ENCODE results near the gene PTPRT. TPM values are rescaled to one million over a fixed set of nuclear protein-coding genes. Genes with fewer than 3 reads are reported as not detected.

PTPRT gene
- total and polyA plus RNA-seq, 2 of the 13 experiments (the other 11 are each of a cell fraction or from before 2014, with no cell fraction given), result under 0.01 to 0.09 TPM

DNA sequence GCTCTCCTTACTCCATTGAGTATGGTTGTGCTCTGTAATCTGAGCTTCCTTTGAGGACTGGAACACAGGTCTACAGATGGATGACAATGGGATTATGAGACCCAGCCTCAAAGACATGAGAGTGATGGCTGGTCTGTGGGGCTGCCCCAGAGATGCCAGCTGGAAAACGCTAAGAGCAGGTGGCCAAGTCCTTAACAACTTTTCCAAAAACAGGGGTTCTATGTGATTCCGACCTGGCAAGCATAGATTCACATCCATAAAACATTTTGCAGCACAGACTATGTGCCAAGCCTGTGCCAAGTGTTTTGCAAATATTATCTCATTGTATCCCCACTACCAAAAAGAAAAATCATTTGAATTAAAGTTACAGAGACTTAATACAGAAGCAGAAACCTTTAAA is 270.4 kb downstream of the PTPRT start:
- no peaks in the 10 kb centered on the region for H3K79me2 ChIP-seq (ENCODE audit: insufficient read depth, low read length)
- no peaks in the 10 kb centered on the region for H3K4me1 ChIP-seq (ENCODE audit: insufficient read depth, low read length)
- 0% methylated on average over 2 of the region's 2 CpGs for WGBS (ENCODE audit: low lambda C conversion rate)
- no peak overlapping the region for H2AFZ ChIP-seq (ENCODE audit: low read length)
- ChIA-PET POLR2A (no interaction called here), CTCF (ENCODE audit: low intra/inter-chr PET ratio, low total read pairs) (no interaction called here)
- in situ Hi-C loops (cut with HindIII; ENCODE audit: extremely low pct_ligation_motif_present, low pct_unique_long_range_greater_than_20kb), result no loop called here
- ATAC-seq (no peak), DNase-seq (ENCODE audit: low spot score) (no peak), FAIRE-seq (no peak)
- BruUV-seq (replicated peaks), result no TSS peak
- H3K27me3 ChIP-seq (ENCODE audit: control insufficient read depth in 1 of 2, insufficient read depth in 2 of 2, low read length in 2 of 2), result no peaks in the 10 kb centered on the region
- no peak overlapping the region for H3K4me2 ChIP-seq (ENCODE audit: low read depth, low read length)
- H3K9me3 ChIP-seq (ENCODE audit: low read length), result no peaks in the 10 kb centered on the region
- no peaks in the 10 kb centered on the region for H4K20me1 ChIP-seq (ENCODE audit: insufficient read depth, low read length)
- intact Hi-C loops (cut with micrococcal nuclease; ENCODE audit: unreplicated experiment), result no loop called here
- H3K36me3 ChIP-seq (replicated peaks in 1 of 2; ENCODE audit: control insufficient read depth in 1 of 2, insufficient read depth in 2 of 2, low read length in 2 of 2), result no peaks in the 10 kb centered on the region
- no peak overlapping the region for H3K9ac ChIP-seq (ENCODE audit: insufficient read depth, low read depth, low read length)
- TF ChIP-seq EED (CRISPR knock-in tag; IDR thresholded peaks at IDR 0.05), result no peak
- TF ChIP-seq ZNF841 (CRISPR knock-in tag; IDR thresholded peaks at IDR 0.05; ENCODE audit: borderline replicate concordance), result no peak
- TF ChIP-seq, protein P1, sequence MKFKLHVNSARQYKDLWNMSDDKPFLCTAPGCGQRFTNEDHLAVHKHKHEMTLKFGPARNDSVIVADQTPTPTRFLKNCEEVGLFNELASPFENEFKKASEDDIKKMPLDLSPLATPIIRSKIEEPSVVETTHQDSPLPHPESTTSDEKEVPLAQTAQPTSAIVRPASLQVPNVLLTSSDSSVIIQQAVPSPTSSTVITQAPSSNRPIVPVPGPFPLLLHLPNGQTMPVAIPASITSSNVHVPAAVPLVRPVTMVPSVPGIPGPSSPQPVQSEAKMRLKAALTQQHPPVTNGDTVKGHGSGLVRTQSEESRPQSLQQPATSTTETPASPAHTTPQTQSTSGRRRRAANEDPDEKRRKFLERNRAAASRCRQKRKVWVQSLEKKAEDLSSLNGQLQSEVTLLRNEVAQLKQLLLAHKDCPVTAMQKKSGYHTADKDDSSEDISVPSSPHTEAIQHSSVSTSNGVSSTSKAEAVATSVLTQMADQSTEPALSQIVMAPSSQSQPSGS (CRISPR knock-in tag; IDR thresholded peaks at IDR 0.05), result no peak
- TF ChIP-seq, protein P2, sequence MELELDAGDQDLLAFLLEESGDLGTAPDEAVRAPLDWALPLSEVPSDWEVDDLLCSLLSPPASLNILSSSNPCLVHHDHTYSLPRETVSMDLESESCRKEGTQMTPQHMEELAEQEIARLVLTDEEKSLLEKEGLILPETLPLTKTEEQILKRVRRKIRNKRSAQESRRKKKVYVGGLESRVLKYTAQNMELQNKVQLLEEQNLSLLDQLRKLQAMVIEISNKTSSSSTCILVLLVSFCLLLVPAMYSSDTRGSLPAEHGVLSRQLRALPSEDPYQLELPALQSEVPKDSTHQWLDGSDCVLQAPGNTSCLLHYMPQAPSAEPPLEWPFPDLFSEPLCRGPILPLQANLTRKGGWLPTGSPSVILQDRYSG (CRISPR knock-in tag; IDR thresholded peaks at IDR 0.05), result no peak
- no peak overlapping the region for H3K27ac ChIP-seq (ENCODE audit: extremely low read length, insufficient read depth, low read length)
- no peak overlapping the region for H3K4me3 ChIP-seq (replicated peaks in 1 of 3; ENCODE audit: insufficient read depth in 1 of 3, low read depth in 2 of 3, low read length in 3 of 3)

DNA sequence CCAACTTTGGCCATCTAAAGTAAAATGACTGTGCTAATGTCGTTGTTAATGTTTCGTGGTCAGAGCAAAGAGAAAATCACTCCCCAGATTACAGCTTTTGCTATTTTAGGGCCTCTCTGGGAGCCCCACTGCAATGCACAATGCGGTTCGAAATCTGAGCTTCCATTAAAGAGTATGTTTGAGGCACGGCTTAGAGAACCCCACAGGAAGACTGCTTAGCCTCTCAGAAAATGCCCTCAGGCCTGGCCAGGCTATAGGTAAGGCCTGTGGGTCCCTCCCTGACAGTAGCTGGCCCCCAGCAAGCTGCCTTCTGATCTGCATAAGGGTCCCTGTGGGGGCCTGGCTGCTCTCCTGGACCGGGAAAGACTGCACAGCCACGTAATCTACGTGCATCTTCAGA is 274.6 kb downstream of the PTPRT start:
- FAIRE-seq (no peak), ATAC-seq (no peak), DNase-seq (ENCODE audit: low spot score) (no peak)
- POLR2A ChIA-PET, result no interaction called here
- BruUV-seq (replicated peaks), result no TSS peak
- Histone ChIP-seq H3K36me3 (replicated peaks in 1 of 2; ENCODE audit: control insufficient read depth in 1 of 2, insufficient read depth in 2 of 2, low read length in 2 of 2) (no peaks in the 10 kb centered on the region), H4K20me1 (ENCODE audit: insufficient read depth, low read length) (no peaks in the 10 kb centered on the region), H3K4me2 (ENCODE audit: low read depth, low read length) (no peak overlapping the region), H3K4me1 (ENCODE audit: insufficient read depth, low read length) (no peaks in the 10 kb centered on the region), H3K9me3 (ENCODE audit: low read length) (no peaks in the 10 kb centered on the region), H3K79me2 (ENCODE audit: insufficient read depth, low read length) (no peaks in the 10 kb centered on the region), H2AFZ (ENCODE audit: low read length) (no peak overlapping the region), H3K9ac (ENCODE audit: insufficient read depth, low read depth, low read length) (no peak overlapping the region), H3K4me3 (replicated peaks in 1 of 3; ENCODE audit: insufficient read depth in 1 of 3, low read depth in 2 of 3, low read length in 3 of 3) (no peak overlapping the region), H3K27ac (ENCODE audit: extremely low read length, insufficient read depth, low read length) (no peak overlapping the region), H3K27me3 (ENCODE audit: control insufficient read depth in 1 of 2, insufficient read depth in 2 of 2, low read length in 2 of 2) (no peaks in the 10 kb centered on the region)
- CTCF ChIA-PET (ENCODE audit: low intra/inter-chr PET ratio, low total read pairs), result no interaction called here
- 5% methylated on average over 8 of the region's 8 CpGs for WGBS (ENCODE audit: low lambda C conversion rate)
- intact Hi-C loops (cut with micrococcal nuclease; ENCODE audit: unreplicated experiment) (no loop called here), in situ Hi-C loops (cut with HindIII; ENCODE audit: extremely low pct_ligation_motif_present, low pct_unique_long_range_greater_than_20kb) (no loop called here)
- TF ChIP-seq, protein P3, sequence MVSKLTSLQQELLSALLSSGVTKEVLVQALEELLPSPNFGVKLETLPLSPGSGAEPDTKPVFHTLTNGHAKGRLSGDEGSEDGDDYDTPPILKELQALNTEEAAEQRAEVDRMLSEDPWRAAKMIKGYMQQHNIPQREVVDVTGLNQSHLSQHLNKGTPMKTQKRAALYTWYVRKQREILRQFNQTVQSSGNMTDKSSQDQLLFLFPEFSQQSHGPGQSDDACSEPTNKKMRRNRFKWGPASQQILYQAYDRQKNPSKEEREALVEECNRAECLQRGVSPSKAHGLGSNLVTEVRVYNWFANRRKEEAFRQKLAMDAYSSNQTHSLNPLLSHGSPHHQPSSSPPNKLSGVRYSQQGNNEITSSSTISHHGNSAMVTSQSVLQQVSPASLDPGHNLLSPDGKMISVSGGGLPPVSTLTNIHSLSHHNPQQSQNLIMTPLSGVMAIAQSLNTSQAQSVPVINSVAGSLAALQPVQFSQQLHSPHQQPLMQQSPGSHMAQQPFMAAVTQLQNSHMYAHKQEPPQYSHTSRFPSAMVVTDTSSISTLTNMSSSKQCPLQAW (CRISPR knock-in tag; IDR thresholded peaks at IDR 0.05), result no peak
- TF ChIP-seq ZNF530 (CRISPR knock-in tag; IDR thresholded peaks at IDR 0.05; ENCODE audit: low read depth) (no peak), NRL (CRISPR knock-in tag; IDR thresholded peaks at IDR 0.05; ENCODE audit: borderline replicate concordance) (no peak), PPARG (CRISPR knock-in tag; conservative IDR thresholded peaks at IDR 0.05) (no peak), ZNF709 (CRISPR knock-in tag; IDR thresholded peaks at IDR 0.05) (no peak)
- TF ChIP-seq, protein P4, sequence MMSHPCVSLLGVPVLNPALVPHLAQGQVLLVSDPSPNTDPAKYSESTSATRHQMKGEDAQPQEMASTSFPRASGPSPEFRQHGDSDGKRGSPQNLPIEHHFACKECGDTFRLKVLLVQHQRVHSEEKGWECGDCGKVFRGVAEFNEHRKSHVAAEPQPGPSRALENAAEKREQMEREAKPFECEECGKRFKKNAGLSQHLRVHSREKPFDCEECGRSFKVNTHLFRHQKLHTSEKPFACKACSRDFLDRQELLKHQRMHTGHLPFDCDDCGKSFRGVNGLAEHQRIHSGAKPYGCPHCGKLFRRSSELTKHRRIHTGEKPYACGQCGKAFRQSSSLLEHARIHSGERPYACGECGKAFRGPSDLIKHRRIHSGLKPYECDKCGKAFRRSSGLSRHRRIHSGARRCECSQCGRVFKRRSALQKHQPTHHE (CRISPR knock-in tag; IDR thresholded peaks at IDR 0.05; ENCODE audit: borderline replicate concordance), result no peak
- TF ChIP-seq, protein P5, sequence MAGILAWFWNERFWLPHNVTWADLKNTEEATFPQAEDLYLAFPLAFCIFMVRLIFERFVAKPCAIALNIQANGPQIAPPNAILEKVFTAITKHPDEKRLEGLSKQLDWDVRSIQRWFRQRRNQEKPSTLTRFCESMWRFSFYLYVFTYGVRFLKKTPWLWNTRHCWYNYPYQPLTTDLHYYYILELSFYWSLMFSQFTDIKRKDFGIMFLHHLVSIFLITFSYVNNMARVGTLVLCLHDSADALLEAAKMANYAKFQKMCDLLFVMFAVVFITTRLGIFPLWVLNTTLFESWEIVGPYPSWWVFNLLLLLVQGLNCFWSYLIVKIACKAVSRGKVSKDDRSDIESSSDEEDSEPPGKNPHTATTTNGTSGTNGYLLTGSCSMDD (CRISPR knock-in tag; IDR thresholded peaks at IDR 0.05), result no peak
- TF ChIP-seq, protein P6, sequence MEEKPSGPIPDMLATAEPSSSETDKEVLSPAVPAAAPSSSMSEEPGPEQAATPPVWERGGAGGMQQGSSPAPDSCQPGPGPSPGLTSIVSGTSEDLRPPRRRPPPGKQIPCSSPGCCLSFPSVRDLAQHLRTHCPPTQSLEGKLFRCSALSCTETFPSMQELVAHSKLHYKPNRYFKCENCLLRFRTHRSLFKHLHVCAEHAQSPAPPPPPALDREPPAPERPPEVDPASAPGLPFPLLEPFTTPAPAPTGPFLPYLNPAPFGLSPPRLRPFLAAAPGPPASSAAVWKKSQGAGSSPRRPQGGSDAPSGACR (CRISPR knock-in tag; IDR thresholded peaks at IDR 0.05), result no peak
